DMS53 treated with DMSO at 0.1 percent for 48 hours (cell line): Measurements from ENCODE around the gene TOR1AIP2.
A peak's percentile ranks its signal among the peaks of the same experiment; 100 is the strongest.

Source experiments
- DNase-seq: peaks from one replicate; lab custom pipeline; 2025; ENCODE audit not compliant: unreplicated experiment; lab: John Stamatoyannopoulos, UW

Gene TOR1AIP2

DNA sequence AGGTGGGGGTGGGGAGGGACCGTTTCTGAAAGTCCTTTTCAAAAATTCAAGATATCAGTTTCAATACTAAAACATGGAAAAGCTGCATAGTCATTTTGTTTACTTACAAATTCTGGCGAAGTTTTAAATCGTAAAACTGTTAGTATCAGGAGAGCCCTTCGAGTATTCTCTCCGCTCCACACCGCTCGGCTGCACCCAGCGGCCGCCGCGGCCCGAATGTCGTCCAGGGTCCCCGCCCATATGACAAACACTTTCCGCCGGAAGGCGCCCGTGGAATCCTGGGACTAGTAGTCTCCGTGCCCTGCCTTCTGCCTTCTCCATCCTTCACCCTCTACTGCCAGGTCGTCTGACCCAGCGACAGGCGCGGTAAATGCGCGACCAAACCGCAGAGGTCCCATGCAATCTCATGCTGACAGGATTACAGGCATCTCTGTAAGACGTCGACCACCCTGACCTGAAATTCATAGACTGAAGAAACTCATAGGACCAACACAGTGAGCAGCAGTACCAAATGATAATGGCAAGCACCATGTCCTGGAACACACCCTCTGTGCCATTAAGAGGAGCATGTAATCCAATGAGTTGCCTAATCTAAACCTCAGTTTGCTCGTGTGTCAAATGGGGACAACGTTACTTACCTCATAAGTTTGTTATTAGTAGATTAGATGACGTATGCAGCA, at the start of gene TOR1AIP2:
TSS of gene TOR1AIP2 (minus strand) at position 218 of the 680 bp plus-strand sequence. CDS start 25,138 bp downstream, outside the sequence.
- DNase-seq, result peak; percentile 85

DNA sequence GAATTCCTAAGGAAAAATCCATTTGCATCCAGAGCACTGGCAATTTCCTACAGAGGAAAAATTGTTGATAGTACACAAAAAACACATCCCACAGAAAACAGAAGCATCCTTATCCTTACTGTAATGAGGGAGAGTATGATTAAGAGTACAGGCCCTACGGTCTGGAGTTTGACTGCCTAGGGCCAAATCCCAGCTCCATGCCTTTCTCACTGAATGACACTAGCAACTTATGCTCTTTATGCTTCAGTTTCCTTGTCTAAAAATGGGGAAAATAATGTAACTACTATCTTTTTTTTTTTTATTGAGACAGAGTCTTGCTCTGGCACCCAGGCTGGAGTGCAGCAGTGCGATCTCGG, 49.2 kb upstream of the TOR1AIP2 start:
- DNase-seq, result no peak

DNA sequence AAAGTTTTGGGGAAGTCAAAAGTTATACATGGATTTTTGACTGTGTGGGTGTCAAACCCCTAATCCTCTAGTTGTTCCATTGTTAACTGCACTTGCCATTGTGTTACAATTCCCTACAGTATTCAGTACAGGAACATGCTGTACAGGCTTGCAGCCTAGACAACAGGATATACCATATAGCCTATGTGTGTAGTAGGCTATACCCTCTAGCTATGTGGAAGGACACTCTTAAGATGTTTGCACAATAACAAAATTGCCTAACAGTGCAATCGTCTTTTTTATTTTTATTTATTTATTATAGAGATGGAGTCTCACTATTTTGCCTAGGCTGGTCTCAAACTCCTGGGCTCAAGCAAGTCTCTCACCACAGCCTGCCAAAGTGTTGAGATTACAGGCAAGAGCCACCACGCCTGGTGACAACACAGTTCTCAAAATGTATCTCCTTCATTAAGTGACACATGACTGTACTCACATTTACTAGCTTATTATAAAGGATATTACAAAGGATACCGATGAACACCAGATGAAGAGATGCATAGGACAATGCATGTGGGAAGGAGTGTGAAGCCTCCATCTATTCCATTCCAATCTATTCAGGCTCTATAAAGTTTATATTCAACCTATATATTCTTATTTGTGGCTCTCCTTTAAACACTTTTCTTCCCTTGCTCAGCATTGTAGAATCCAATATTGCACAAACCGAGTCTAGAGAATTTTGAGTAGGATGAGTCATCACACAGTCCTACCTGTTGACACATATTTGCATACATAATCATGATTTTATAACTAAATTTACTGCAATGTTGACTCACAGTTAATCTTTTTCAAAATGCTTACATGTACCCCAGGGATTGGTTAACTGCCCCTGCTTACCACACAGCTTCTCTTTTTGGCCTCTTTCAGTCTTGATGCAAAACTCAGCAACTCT, 48.6 kb upstream of the TOR1AIP2 start:
- DNase-seq, result no peak

DNA sequence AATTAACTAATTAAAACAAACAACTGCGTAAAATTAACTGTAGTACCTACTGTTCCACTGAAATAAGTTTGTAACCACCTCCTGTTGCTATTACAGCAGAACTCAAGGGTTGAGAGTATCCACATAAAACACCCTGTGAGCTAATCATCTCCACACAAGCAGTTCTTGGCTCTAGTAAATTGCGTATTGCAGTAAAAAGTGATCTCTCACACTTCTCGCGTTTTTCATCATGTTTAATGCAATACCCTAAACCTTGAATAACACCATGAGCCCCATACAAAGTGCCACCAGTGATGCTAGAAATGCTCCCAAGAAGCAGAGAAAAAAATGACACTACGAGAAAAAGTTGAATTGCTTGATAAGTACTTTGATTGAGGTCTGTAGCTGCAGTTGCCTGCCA, 47.7 kb upstream of the TOR1AIP2 start:
- DNase-seq, result no peak

DNA sequence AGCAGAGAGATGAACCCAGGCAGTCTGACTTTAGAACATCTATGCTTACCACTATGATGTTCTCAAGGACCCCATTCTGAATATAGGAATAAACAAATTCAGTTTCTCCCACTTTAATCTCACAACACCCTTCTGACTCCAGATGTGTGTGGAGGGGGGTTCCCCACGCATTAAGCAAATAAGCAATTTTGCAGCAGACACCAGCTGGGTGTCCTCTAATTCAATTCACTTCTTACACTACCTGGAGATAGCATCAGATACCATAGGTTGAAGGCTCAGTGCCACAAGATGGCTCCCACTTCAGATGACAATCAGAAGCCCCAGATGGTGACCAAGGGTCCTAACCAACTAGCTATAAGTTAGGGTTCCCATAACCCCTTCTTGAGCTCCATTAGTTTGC, 46.7 kb upstream of the TOR1AIP2 start:
- no peak for DNase-seq

DNA sequence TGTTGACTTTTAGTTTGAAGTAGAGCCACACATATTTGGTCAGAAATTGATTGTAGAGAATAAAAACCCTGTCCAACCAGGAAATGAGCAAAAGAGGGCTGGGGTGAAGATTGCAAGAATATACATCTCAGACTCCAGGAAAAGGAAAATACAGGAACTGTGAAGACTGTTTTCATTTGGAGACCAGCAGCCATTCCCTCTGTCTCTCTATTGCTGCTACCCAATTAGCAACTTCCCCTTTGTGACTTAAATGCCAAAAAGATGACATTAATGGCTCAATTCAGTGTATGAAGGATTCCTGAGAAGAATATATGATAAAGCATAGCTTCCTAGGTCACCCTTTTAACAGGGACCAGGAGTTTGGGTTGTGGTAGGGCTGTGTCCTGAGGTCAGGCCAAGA, 45.4 kb upstream of the TOR1AIP2 start:
- DNase-seq, result no peak

DNA sequence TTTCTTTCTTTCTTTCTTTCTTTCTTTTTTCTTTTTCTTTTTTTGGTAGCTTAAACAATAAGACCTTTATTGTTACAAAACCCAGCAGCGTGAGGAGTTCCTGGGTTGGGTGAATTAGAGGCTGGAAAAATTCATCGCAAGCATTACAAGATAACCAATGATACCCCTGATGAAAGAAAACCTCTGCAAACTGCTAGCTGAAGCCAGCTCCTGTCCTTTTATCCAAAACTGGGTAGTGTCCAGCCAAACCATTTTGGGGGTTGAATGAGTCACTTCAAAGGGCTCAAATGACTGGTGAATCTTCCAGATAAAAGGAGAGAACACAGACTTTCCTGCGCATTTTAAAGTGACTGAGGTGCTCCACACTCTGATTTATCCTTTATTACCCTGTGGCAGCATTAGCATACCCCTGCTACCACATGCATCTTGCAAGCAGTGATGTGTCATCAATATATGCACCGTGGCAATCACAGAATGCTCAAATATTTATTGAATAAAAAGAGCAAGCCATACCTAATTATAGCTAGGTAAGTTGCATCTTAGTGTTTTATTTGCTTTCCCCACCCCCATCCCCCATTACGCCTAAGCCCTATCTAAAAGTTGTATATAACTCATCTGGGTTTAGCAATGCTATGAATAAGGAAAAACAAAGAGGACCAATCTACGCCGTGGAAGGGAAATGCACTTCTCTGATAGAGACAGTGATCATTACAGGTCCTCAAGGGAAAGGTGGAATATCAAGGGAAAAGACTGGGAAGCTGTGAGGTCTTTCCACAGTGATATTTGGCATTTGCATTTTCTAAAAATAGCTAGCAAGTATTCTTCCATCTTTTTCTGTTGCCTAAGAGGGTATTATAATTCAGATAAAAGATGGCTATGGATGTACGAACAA, 44.6 kb upstream of the TOR1AIP2 start:
- DNase-seq, result no peak

DNA sequence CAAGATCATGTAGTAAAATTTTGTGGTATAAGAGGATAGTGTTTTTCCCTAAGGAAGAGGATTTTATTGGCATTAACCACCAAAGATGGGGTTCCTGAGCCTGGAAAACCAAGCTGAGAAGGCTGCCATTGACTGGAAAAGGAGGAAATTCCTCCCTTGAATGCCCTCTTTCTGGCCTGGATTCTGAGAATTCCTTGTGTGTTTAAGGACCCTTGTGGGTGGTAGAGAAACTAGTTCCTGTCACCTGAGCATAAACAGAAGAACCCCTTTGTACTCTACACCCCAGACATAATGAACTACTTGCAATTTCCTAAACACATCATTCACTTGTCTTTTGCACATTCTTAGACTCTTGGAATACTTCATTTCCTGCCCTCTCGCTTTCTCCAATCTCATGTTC, 43.9 kb upstream of the TOR1AIP2 start:
- no peak for DNase-seq

DNA sequence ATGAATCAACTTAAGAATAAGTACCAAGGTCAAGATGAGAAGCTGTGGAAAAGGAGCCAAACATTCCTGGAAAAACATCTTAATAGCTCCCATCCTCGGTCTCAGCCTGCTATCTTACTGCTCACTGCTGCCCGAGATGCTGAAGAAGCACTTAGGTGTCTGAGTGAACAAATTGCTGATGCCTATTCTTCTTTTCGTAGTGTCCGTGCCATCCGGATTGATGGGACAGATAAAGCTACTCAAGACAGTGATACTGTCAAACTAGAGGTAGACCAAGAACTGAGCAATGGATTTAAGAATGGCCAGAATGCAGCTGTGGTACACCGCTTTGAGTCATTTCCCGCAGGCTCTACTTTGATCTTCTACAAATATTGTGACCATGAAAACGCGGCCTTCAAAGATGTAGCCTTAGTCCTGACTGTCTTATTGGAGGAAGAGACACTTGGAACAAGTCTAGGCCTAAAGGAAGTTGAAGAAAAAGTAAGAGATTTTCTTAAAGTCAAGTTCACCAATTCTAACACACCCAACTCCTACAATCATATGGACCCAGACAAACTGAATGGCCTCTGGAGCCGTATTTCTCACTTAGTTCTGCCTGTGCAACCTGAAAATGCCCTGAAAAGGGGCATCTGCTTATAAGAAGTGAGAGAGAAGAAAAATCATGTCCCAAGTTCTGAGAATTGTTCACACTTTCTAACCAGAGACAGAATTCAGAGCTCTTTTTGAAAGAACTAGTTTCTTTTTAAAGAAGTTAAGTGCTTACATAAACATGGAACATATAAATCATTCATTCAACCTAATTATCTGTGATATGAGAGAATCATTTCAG, 40.2 kb upstream of the TOR1AIP2 start:
- no peak for DNase-seq

DNA sequence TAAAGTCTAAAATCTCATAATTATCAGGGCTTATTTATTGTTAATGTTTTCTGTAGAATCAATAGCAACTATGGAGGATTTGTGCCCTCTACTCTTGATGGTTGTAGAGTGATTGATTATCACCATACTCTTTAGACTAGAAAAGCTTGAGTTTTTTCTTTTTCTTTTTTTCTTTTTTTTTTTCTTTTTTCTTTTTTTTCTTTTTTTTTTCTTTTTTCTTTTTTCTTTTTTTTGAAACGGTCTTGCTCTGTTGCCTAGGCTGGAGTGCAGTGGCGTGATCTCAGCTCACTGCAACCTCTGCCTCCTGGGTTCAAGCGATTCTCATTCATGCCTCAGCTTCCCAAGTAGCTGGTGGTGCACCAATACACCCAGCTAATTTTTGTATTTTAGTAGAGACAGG, 34.2 kb upstream of the TOR1AIP2 start:
- DNase-seq, result no peak

DNA sequence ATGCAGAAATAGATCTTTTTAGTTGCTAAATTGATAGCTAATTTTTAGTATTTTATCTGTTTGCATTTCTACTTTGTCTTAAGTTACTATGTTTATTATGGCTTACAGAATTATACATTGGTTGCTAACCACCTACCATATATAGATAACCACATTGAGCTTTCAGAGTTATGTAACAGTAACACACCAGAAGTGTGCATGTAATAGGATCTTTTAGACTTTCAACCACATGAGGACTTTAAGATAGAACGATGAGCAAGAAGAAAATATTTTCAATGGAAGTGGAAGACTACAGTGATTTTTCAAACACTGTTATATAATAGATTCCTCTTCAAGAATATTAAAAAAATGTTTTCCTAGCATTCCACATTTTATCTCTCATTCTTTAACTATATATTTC, 33.3 kb upstream of the TOR1AIP2 start:
- DNase-seq, result no peak

DNA sequence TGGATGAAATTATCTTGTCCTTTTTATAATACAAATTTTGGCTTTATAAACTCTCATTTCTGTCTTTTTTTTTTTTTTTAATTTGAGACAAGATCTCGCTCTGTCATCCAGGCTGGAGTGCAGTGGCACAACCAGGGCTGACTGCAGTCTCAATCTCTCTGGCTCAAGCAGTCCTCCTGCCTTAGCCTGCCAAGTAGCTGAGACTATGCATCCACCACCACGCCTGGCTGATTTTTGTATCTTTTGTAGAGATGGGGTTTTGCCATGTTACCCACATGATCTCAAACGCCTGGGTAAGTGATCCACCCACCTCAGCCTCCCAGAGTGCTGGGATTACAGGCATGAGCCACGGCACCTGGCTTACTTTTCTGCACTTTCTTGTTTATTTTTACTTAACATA, 12.0 kb upstream of the TOR1AIP2 start:
- DNase-seq, result no peak

DNA sequence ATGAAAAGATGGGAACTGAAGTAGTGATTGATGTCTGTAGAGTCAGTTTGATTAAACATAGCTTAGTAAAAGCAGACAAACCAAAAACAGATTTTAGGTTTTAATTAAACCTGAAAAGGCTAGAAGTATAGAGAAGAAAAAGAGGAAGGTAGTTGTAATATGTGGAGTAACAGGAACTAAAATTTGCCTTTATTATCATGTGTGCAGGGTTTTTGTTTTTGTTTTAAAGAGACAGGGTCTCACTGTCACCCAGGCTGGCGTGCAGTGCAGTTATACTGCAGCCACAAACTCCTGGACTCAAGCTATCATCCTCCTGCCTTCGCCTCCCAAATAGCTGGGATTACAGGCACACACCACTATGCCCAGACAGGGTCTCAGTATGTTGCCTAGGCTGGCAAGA, 10.5 kb upstream of the TOR1AIP2 start:
- no peak for DNase-seq

DNA sequence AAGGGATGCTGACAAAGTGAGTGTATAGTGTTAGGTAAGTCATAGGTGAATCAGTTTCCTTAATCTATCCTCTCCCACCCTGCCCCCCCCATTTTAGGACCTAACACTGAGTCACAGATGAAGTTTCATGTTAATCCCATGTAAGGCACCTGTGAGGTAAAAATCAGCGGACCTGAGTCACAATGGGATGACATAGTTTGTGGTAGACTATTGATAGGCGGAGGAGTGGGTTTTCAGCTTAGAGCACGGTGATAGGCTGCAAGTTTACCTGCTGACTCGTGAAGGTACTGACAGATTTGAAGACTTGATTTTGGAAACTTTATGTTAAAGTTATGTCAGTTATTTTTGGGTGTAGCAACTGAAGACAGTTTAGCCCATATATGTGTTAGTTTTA, 6.1 kb upstream of the TOR1AIP2 start:
- no peak for DNase-seq

DNA sequence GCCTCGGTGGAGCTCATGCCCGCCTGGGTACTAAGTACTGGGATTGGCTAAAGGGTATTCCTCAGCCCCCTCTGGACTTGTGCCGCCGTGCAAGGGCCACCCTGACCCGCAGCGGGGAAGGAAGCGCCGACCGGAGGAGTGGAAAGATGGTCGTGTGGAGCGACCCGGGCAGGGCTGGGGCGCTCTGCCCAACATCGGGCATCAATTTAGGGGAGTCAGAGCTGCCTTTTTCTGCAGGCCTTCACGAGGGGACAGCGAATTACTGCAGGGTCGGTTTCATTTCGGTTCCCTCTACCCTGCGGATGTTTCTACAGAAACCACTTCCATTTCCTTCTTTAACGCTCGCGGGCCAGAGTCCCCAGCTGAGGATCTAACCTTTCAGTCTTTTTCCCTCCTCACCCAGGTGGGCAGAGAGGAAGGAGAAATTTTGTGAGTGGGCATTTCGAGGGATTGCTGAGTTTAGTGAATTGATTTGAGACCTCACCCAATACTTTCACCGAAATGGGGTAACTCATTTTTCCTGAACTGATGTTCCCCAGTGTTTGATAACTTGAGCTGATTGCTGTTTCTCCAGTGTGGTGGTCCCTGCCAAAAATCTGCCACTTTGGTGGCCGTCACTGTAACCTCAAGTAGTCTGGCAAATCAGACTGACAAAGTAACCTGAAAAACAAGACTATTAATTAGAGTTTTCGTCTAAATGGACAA, 5.6 kb upstream of the TOR1AIP2 start:
- no peak for DNase-seq

DNA sequence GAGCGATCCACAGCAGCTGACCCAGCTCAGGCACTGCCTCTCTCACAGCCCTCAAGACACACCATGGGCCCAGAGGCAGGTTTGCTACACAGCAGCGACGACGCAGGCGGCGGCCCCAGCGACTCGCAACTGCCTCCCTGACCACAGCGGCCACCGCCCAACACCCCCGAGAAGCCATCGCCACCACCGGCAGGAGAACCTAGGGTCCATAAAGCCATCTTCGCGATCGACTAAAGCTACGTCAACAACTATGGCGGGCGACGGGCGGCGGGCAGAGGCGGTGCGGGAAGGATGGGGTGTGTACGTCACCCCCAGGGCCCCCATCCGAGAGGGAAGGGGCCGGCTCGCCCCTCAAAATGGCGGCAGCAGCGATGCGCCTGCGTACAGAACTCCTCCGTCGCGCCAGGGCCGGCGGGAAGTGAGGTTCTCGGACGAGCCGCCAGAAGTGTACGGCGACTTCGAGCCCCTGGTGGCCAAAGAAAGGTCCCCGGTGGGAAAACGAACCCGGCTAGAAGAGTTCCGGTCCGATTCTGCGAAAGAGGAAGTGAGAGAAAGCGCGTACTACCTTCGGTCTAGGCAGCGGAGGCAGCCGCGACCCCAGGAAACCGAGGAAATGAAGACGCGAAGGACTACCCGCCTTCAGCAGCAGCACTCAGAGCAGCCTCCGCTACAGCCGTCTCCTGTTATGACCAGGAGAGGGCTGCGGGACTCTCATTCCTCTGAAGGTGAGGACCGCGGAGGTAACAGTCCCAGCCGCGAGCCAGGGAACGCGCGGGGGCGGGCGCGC, 4.8 kb upstream of the TOR1AIP2 start, which contains the start of gene TOR1AIP1:
TSS of gene TOR1AIP1 (plus strand) at position 33 of the 787 bp plus-strand sequence. CDS start at position 251, 218 bp downstream.
- DNase-seq, result peak; percentile 93

DNA sequence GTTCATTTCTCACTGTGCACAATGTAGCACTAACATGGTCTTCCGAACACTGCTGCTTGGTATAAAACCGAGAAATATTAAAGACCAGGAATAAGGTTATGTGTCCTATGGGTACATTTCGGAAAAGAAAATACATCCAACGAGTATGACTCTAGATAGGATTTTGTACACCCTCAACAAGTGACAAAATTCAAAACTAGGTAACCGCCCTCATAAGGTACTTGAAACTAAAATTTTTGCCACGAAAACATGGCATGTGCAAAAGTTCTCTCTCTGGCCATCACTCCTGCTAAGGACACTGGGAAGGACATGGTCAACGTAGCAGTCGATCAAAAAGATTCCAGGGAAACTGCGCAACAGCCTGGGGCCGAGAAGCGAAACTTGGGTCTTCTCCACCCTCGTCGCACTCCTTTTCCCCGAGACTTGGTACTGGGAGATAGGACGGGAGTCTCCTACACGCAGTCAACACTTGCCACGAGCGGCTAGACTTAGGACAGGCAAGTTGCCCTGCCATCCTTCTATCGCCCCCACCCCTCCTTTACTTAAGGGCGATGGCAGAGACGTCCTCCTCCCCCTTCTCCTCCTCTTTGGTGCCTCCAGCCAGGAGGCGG, 4.1 kb upstream of the TOR1AIP2 start:
- DNase-seq, result no peak

DNA sequence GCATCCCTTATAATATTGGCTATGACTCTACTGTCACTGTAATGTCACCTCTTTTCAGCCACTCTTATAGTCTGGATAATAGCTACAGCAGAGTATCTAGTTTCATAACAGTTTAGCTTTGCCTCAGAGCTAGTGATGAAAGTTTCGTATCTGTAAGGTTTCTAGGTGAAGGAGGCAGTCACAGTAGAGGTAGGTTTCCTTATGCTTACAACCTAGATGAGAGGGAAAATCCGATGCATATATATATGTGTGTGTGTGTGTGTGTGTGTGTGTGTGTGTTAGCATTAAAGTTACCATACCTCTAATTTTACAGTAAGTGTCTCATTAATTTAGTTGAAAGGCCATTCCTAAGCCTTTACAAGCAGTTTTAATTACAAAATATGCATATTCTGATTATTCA, 2.2 kb upstream of the TOR1AIP2 start:
- no peak for DNase-seq

DNA sequence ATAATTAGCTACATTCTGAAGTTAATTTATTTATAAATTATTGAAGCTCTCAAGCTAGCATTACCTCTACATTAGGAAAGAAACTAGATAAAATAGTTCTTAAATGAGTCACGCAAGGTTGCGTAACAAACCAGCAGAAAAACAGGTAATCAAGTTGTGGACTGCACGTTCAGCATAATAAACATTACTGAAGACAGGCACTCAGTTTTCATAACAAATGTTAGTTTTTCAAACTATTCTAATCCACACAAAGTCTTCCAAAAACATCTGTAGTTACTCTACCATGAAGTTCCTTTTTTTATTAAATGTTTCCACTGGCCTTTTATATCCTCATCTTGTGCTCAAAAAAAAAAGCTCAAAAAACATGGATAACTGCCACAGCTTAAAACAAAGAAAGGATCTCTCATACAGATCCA, 1.3 kb downstream of the TOR1AIP2 start:
- DNase-seq, result no peak
